NCI-H69 (cell line): ENCODE results near the gene SPAG17.

ENCODE experiments used
- DNase-seq: peaks from one replicate; lab custom pipeline; 2025; lab: John Stamatoyannopoulos, UW

SPAG17 gene

GRCh38 chr1:118075116-118075515 is 109.9 kb downstream of the SPAG17 start:
- peak; percentile 40 for DNase-seq

- DNase-seq, result peak; percentile 37
Measured at GRCh38 chr1:118073648-118074435, 111.2 kb downstream of the SPAG17 start.

GRCh38 chr1:118049981-118050380 is 135.0 kb downstream of the SPAG17 start:
- DNase-seq, result peak; percentile 22

GRCh38 chr1:118047650-118048224 is 137.3 kb downstream of the SPAG17 start:
- DNase-seq, result no peak

GRCh38 chr1:118047006-118047649 is 137.9 kb downstream of the SPAG17 start:
- no peak for DNase-seq

GRCh38 chr1:118043624-118044023 is 141.4 kb downstream of the SPAG17 start:
- no peak for DNase-seq

- no peak for DNase-seq
Measured at GRCh38 chr1:118042501-118042900, 142.5 kb downstream of the SPAG17 start.

GRCh38 chr1:118039170-118039569 is 145.9 kb downstream of the SPAG17 start:
- DNase-seq, result no peak

- DNase-seq, result peak; percentile 12
Measured at GRCh38 chr1:118032883-118033282, 152.1 kb downstream of the SPAG17 start.

GRCh38 chr1:118028267-118028666 is 156.8 kb downstream of the SPAG17 start:
- DNase-seq, result no peak

- peak; percentile 23 for DNase-seq
Measured at GRCh38 chr1:118023199-118023598, 161.8 kb downstream of the SPAG17 start.

GRCh38 chr1:118021668-118022067 is 163.4 kb downstream of the SPAG17 start:
- peak; percentile 39 for DNase-seq

GRCh38 chr1:118018060-118018459 is 167.0 kb downstream of the SPAG17 start:
- DNase-seq, result no peak

GRCh38 chr1:118013938-118014337 is 171.1 kb downstream of the SPAG17 start:
- DNase-seq, result no peak

GRCh38 chr1:118013336-118013735 is 171.7 kb downstream of the SPAG17 start:
- no peak for DNase-seq

GRCh38 chr1:118012515-118013124 is 172.4 kb downstream of the SPAG17 start:
- no peak for DNase-seq

GRCh38 chr1:118008011-118008410 is 177.0 kb downstream of the SPAG17 start:
- DNase-seq, result no peak

- no peak for DNase-seq
Measured at GRCh38 chr1:118007391-118007790, 177.6 kb downstream of the SPAG17 start.

GRCh38 chr1:118004312-118004711 is 180.7 kb downstream of the SPAG17 start:
- no peak for DNase-seq

- no peak for DNase-seq
Measured at GRCh38 chr1:117985973-117986372, 199.1 kb downstream of the SPAG17 start.

GRCh38 chr1:117985239-117985638 is 199.8 kb downstream of the SPAG17 start:
- DNase-seq, result no peak

- DNase-seq, result peak; percentile 21
Measured at GRCh38 chr1:117981455-117982192, 203.4 kb downstream of the SPAG17 start.
